ENCODE data around the gene DEXI.

DNA sequence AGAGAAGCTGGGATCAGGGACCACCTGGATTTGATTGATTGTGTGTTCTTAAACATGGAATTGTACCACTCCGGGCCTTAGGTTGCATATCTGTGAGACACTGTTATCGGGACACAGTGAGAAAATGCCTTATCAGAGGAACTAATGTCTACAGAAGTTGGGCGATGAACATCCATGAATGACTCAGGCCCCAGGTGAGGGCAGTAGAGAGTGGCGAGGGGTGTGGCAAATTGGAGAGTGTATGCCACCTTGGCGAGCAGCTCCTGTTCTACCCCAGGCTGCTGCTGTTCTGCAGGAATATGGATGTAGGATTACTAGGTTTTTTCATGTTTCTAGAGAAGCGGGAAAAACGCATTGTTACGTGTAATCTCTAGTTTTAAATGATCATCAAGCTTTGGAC lies 40.9 kb upstream of the DEXI start:
- TF ChIP-seq GATA3 (IDR thresholded peaks at IDR 0.05; ENCODE audit: low read depth, low read length) (no peak), GATA2 (IDR thresholded peaks at IDR 0.05; ENCODE audit: low read depth, low read length) (no peak)

All from SH-SY5Y (cell line).